ENCODE data around the gene STMN1.

STMN1 gene

GRCh38 chr1:25929016-25929415 lies 22.8 kb upstream of the STMN1 start:
- DNase-seq (ENCODE audit: low read depth): no peak
- TF ChIP-seq CTCF (IDR thresholded peaks at IDR 0.05; ENCODE audit: control insufficient read depth, insufficient read depth, low read depth, low read length, missing control alignments): no peak
- H3K4me3 ChIP-seq (ENCODE audit: control insufficient read depth, low read depth, low read length): no peak overlapping the region

- TF ChIP-seq CTCF (IDR thresholded peaks at IDR 0.05; ENCODE audit: control insufficient read depth, insufficient read depth, low read depth, low read length, missing control alignments): no peak
- DNase-seq (ENCODE audit: low read depth): no peak
- no peak overlapping the region for H3K4me3 ChIP-seq (ENCODE audit: control insufficient read depth, low read depth, low read length)
Measured at GRCh38 chr1:25927521-25928265, 21.5 kb upstream of the STMN1 start.

GRCh38 chr1:25926731-25927496 lies 20.7 kb upstream of the STMN1 start:
- H3K4me3 ChIP-seq (ENCODE audit: control insufficient read depth, low read depth, low read length): no peak overlapping the region
- TF ChIP-seq CTCF (IDR thresholded peaks at IDR 0.05; ENCODE audit: control insufficient read depth, insufficient read depth, low read depth, low read length, missing control alignments): no peak

GRCh38 chr1:25924454-25924853 lies 18.2 kb upstream of the STMN1 start:
- DNase-seq (ENCODE audit: low read depth): no peak
- no peak for TF ChIP-seq CTCF (IDR thresholded peaks at IDR 0.05; ENCODE audit: control insufficient read depth, insufficient read depth, low read depth, low read length, missing control alignments)
- H3K4me3 ChIP-seq (ENCODE audit: control insufficient read depth, low read depth, low read length): no peak overlapping the region

More at GRCh38 chr1:25926731-25927496, 20.7 kb upstream of the STMN1 start:
- DNase-seq (ENCODE audit: low read depth): no peak

- no peak for DNase-seq (ENCODE audit: low read depth)
- H3K4me3 ChIP-seq (ENCODE audit: control insufficient read depth, low read depth, low read length): peak overlapping the region; percentile 52
- TF ChIP-seq CTCF (IDR thresholded peaks at IDR 0.05; ENCODE audit: control insufficient read depth, insufficient read depth, low read depth, low read length, missing control alignments): no peak
Measured at GRCh38 chr1:25922971-25923552, 16.8 kb upstream of the STMN1 start.

- DNase-seq (ENCODE audit: low read depth): no peak
- peak overlapping the region; percentile 52 for H3K4me3 ChIP-seq (ENCODE audit: control insufficient read depth, low read depth, low read length)
- TF ChIP-seq CTCF (IDR thresholded peaks at IDR 0.05; ENCODE audit: control insufficient read depth, insufficient read depth, low read depth, low read length, missing control alignments): no peak
Measured at GRCh38 chr1:25922056-25922970, 16.1 kb upstream of the STMN1 start.

Measured in AG09309 (cell line).